Gastroesophageal sphincter (tissue), 4 donors: ENCODE measurements around the gene ACSL6. TPM values are rescaled to one million over a fixed set of nuclear protein-coding genes. Genes with fewer than 3 reads are reported as not detected.

Experiments
- ATAC-seq: fragments of 150-250 bp; one replicate; pipeline ENCODE4 v1.9.1; 2016; ENCODE audit warnings: mild to moderate bottlenecking, moderate library complexity
- H3K27ac ChIP-seq, 4 donors: fragments of 200-600 bp; sonication (generic) in 3 of 4; 1 replicate in 3 of 4; 2 replicates in 1 of 4; pipeline ENCODE4 v1.5.1; 2016 to 2019
- H3K27me3 ChIP-seq: fragments of 200-600 bp; sonication (generic); one replicate; pipeline ENCODE4 v1.5.1; 2019
- H3K36me3 ChIP-seq, 2 donors: fragments of 200-600 bp; sonication (generic); one replicate each; pipeline ENCODE4 v1.5.1; 2019; ENCODE audit warnings: control low read depth in 1 of 2
- H3K4me1 ChIP-seq, 3 donors: fragments of 200-600 bp; sonication (generic); 1 replicate in 2 of 3; 2 replicates in 1 of 3; pipeline ENCODE4 v1.5.1; 2016 to 2019; ENCODE audit warnings: control low read depth in 2 of 3
- H3K4me3 ChIP-seq, 2 donors: fragments of 200-600 bp; sonication (generic); one replicate each; pipeline ENCODE4 v1.5.1; 2019; ENCODE audit warnings: mild to moderate bottlenecking in 1 of 2, moderate library complexity in 1 of 2
- H3K9me3 ChIP-seq, 3 donors: fragments of 200-600 bp; sonication (generic); one replicate each; pipeline ENCODE4 v1.5.1; 2017 to 2019; ENCODE audit warnings: control low read depth in 2 of 3
- EP300 ChIP-seq: sonication (generic); formaldehyde crosslinking; IDR thresholded peaks from one replicate; pipeline ENCODE4 v1.6.1; 2017; ENCODE audit warnings: antibody characterized with exemption, mild to moderate bottlenecking
- POLR2A ChIP-seq, 2 donors: fragments of 450-650 bp; IDR thresholded peaks; one replicate each; pipeline ENCODE4 v1.6.1; 2017; ENCODE audit warnings: antibody characterized with exemption in 2 of 2, mild to moderate bottlenecking in 2 of 2, moderate library complexity in 1 of 2
- POLR2AphosphoS5 ChIP-seq: sonication (generic); formaldehyde crosslinking; IDR thresholded peaks from one replicate; pipeline ENCODE4 v1.6.1; 2017; ENCODE audit warnings: antibody characterized with exemption
- WGBS, 2 donors: methylation state at CpG; one replicate each; pipeline ENCODE4 v1.1.5; 2018; ENCODE audit warnings: low coverage in 1 of 2; 5-methylcytosine and 5-hydroxymethylcytosine counted together
- total RNA-seq, 4 donors: library from RNA; depleted of rRNA; stranded (reverse); fragments of >200 nt; gene quantifications; one replicate each; pipeline ENCODE4 v1.1.0, GENCODE V29; 2016
- TF ChIP-seq, protein P1 (sequence below), 4 experiments: fragments of 200-600 bp in 2 of 4; fragments of 450-650 bp in 2 of 4; sonication (generic) in 1 of 4; IDR thresholded peaks; one replicate each; pipeline ENCODE4 v1.5.1; 2017 to 2019; ENCODE audit warnings: antibody characterized with exemption in 4 of 4, mild to moderate bottlenecking in 2 of 4, moderate library complexity in 2 of 4

The ACSL6 gene
- total RNA-seq, 4 donors from 2014 or later: 1.3 to 3.6 (median 2.6) TPM

DNA sequence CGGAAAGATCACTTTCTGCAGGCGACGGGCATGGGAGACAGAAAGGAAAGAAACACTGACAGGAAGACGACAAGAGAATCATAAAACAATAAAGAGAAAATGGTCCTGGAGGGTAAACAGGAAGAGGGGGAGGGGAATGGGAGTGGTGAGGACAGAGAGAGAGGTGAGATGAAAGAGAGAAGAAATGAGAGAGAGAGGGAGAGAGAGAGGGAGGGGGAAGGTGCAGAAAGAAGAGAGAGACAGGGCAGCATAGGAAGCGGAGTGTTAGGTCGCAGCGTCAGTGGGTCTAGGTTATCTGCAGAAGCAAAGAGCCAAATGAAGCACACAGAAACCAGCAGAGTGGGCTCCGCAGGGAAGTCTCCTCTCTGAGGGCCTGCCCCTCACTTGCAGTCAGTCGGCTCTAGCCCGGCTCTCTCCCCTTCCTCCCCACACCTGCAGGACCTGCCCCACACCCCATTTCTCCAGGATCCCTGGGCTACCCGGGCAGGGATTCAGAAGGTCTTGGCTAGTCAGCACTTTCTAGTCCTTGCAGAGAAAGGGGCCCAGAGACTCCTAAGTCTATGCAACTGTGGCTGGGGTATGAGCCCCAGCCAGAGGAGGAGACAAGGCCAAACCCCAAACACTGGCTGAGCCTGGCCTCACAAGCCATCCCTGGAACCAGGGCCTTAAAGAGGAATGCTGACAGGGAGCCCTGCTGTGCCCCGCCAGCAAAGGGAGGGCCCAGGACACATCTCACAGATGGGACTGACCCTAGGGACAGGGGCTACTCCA is 36.3 kb downstream of the ACSL6 start:
- no peak overlapping the region for H3K27ac ChIP-seq
- no peaks in the 10 kb centered on the region for H3K9me3 ChIP-seq
- ATAC-seq: no peak
- H3K27me3 ChIP-seq: no peaks in the 10 kb centered on the region
- TF ChIP-seq POLR2AphosphoS5 (no peak), POLR2A (IDR thresholded peaks at IDR 0.05) (no peak), EP300 (no peak)
- TF ChIP-seq, protein P1, sequence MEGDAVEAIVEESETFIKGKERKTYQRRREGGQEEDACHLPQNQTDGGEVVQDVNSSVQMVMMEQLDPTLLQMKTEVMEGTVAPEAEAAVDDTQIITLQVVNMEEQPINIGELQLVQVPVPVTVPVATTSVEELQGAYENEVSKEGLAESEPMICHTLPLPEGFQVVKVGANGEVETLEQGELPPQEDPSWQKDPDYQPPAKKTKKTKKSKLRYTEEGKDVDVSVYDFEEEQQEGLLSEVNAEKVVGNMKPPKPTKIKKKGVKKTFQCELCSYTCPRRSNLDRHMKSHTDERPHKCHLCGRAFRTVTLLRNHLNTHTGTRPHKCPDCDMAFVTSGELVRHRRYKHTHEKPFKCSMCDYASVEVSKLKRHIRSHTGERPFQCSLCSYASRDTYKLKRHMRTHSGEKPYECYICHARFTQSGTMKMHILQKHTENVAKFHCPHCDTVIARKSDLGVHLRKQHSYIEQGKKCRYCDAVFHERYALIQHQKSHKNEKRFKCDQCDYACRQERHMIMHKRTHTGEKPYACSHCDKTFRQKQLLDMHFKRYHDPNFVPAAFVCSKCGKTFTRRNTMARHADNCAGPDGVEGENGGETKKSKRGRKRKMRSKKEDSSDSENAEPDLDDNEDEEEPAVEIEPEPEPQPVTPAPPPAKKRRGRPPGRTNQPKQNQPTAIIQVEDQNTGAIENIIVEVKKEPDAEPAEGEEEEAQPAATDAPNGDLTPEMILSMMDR (IDR thresholded peaks at IDR 0.05): no peak
- H3K36me3 ChIP-seq: no peaks in the 10 kb centered on the region
- 50 to 60% methylated on average over 8 to 11 of the region's 12 CpGs for WGBS, 2 donors
- H3K4me3 ChIP-seq: no peak overlapping the region
- no peaks in the 10 kb centered on the region for H3K4me1 ChIP-seq

DNA sequence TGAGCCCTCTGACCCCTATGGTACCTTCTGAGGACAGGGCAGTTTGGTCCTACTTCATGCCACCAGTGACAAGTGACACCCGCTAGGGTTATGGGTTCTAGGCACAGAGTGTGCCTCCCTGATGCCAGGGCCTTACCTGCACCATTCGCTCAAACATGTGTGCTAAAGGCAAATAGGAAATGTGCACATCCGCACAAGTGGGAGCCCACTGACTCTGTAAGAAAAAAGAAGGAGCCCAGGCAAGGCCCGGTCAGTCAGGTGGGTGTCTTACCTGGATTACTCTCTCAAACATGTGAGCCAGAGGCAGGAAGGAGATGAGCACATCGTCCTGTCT is 36.9 kb downstream of the ACSL6 start:
- 53 to 67% methylated on average over 4 of the region's 5 CpGs for WGBS, 2 donors
- Histone ChIP-seq H3K9me3 (no peaks in the 10 kb centered on the region), H3K4me3 (no peak overlapping the region), H3K36me3 (no peaks in the 10 kb centered on the region), H3K4me1 (no peaks in the 10 kb centered on the region), H3K27ac (no peak overlapping the region), H3K27me3 (no peaks in the 10 kb centered on the region)
- ATAC-seq: no peak
- TF ChIP-seq POLR2AphosphoS5 (no peak), EP300 (no peak), POLR2A (IDR thresholded peaks at IDR 0.05) (no peak)
- TF ChIP-seq, protein P1 (IDR thresholded peaks at IDR 0.05): no peak

DNA sequence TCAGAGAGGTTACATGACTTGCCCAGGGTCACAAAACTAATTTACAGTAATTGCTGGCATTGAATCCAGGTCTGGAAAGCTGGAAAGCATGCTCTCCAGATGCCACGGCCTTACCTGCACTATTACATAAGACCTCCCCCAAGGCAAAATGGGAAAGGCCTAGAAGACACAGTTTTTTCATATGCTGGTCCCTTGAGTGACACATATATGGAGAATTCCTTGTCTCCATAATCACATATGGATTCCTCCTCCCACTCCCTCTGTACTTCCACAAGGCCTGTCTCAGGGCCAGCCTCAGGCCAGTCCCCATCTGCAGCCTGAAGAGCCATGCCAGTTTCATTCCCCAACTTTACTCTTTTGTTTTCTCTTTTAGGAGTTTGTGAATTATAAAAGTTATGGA is 37.4 kb downstream of the ACSL6 start:
- no peak for ATAC-seq
- Histone ChIP-seq H3K36me3 (no peaks in the 10 kb centered on the region), H3K4me3 (no peak overlapping the region), H3K27ac (no peak overlapping the region), H3K27me3 (no peaks in the 10 kb centered on the region), H3K4me1 (no peaks in the 10 kb centered on the region), H3K9me3 (no peaks in the 10 kb centered on the region)
- 80 to 100% methylated on average over 1 of the region's 1 CpG for WGBS, 2 donors
- TF ChIP-seq POLR2AphosphoS5: no peak
- TF ChIP-seq, protein P1 (IDR thresholded peaks at IDR 0.05): no peak
- TF ChIP-seq EP300: no peak
- no peak for TF ChIP-seq POLR2A (IDR thresholded peaks at IDR 0.05)

DNA sequence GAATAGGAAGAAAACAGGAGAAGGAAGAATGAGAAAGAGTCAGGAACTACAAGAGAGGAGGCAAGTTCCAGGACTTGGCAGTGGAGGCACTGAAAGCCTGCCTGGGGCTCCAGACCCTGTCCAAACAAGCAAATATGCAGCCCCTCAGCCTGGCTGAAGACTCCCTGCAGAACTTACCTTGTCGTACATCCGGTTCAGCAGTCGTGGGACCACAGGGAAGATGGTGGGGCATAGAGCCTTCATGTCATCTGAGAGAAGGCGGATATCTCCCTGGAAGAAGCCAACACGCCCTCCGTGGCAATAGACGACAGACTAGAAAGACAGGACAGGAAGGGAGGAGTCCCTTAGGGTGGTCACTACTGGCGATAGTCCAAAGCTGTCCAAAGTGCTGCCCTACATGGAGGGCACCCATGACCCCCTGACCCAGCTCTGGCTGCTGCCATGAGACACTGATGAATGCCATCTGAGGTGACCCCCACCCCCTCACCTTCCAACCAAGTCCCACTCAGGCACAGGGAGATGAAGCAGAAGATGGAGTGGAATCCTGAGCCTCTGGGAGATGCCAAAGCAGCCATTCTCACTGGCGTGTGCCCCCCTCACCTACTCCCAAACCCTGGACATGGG is 38.3 kb downstream of the ACSL6 start:
- WGBS, 2 donors: 82 to 100% methylated on average over 2 to 6 of the region's 9 CpGs
- no peak for TF ChIP-seq POLR2AphosphoS5
- no peak for TF ChIP-seq EP300
- TF ChIP-seq, protein P1 (IDR thresholded peaks at IDR 0.05): no peak
- no peak for TF ChIP-seq POLR2A (IDR thresholded peaks at IDR 0.05)
- no peaks in the 10 kb centered on the region for H3K27me3 ChIP-seq
- H3K4me3 ChIP-seq: no peak overlapping the region
- H3K36me3 ChIP-seq: no peaks in the 10 kb centered on the region
- no peaks in the 10 kb centered on the region for H3K9me3 ChIP-seq
- H3K27ac ChIP-seq: no peak overlapping the region
- no peak for ATAC-seq
- no peaks in the 10 kb centered on the region for H3K4me1 ChIP-seq

DNA sequence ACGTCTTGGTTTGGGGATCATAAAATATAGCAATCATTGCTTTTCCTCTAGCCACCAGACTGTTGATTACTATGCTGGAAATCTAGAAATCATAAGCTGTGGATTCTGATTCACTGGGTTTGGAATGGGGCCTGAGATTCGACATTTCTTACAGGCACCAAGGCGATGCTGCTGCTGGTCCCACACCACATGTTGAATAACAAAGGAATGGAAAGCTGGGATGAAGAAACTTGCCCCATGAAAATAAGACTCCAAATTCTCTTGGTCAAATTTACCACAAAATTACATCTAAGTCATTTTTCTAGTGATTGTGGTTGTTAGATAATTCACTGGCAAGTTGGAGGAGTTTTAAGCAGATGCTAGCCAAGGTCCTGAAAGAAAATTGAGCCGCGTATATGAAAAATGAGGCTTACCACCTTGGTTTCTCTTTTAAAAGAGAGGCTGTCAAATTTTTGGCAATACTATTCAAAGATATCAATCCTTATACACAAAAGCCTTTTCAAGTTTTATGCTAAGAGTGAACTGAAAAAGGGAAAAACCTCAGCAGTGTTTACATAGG is 43.0 kb downstream of the ACSL6 start:
- no peak overlapping the region for H3K27ac ChIP-seq
- no peak for ATAC-seq
- WGBS, 2 donors: 70 to 84% methylated on average over 5 of the region's 5 CpGs
- no peaks in the 10 kb centered on the region for H3K36me3 ChIP-seq
- no peaks in the 10 kb centered on the region for H3K4me1 ChIP-seq
- no peaks in the 10 kb centered on the region for H3K27me3 ChIP-seq
- H3K9me3 ChIP-seq: no peaks in the 10 kb centered on the region
- H3K4me3 ChIP-seq: no peak overlapping the region
- TF ChIP-seq POLR2A (IDR thresholded peaks at IDR 0.05): no peak
- no peak for TF ChIP-seq POLR2AphosphoS5
- TF ChIP-seq, protein P1 (IDR thresholded peaks at IDR 0.05): no peak
